GM19463 (cell line): ENCODE measurements around the gene ACBD6.

Experiments used
- ATAC-seq: cut with Tn5 transposase; IDR thresholded peaks from one replicate; pipeline ENCODE4 v1.9.1; 2021; ENCODE audit warnings: mild to moderate bottlenecking, moderate library complexity; ENCODE audit not compliant: unreplicated experiment

The ACBD6 gene

GRCh38 chr1:180376800-180377199 lies 125.6 kb downstream of the ACBD6 start:
- no peak for ATAC-seq

- no peak for ATAC-seq
Observed at GRCh38 chr1:180376253-180376652, 126.1 kb downstream of the ACBD6 start.

GRCh38 chr1:180372728-180373127 lies 129.6 kb downstream of the ACBD6 start:
- no peak for ATAC-seq

- no peak for ATAC-seq
Observed at GRCh38 chr1:180370597-180370996, 131.8 kb downstream of the ACBD6 start.

GRCh38 chr1:180370188-180370587 lies 132.2 kb downstream of the ACBD6 start:
- ATAC-seq = no peak

- no peak for ATAC-seq
Observed at GRCh38 chr1:180369061-180369460, 133.3 kb downstream of the ACBD6 start.

GRCh38 chr1:180366371-180367068 lies 135.9 kb downstream of the ACBD6 start:
- ATAC-seq = no peak

GRCh38 chr1:180365039-180365438 lies 137.3 kb downstream of the ACBD6 start:
- no peak for ATAC-seq

- no peak for ATAC-seq
Observed at GRCh38 chr1:180363246-180363995, 139.0 kb downstream of the ACBD6 start.

- no peak for ATAC-seq
Observed at GRCh38 chr1:180360333-180361075, 141.9 kb downstream of the ACBD6 start.

GRCh38 chr1:180358649-180359048 lies 143.7 kb downstream of the ACBD6 start:
- no peak for ATAC-seq

- no peak for ATAC-seq
Observed at GRCh38 chr1:180353945-180354344, 148.4 kb downstream of the ACBD6 start.

- ATAC-seq = no peak
Observed at GRCh38 chr1:180352588-180352987, 149.8 kb downstream of the ACBD6 start.

- ATAC-seq = no peak
Observed at GRCh38 chr1:180352021-180352420, 150.4 kb downstream of the ACBD6 start.

GRCh38 chr1:180345148-180345547 lies 157.2 kb downstream of the ACBD6 start:
- ATAC-seq = no peak

- peak; percentile 95 for ATAC-seq
Observed at GRCh38 chr1:180343921-180344769, 158.2 kb downstream of the ACBD6 start.

GRCh38 chr1:180327089-180327488 lies 175.3 kb downstream of the ACBD6 start:
- no peak for ATAC-seq

- ATAC-seq = no peak
Observed at GRCh38 chr1:180312926-180313325, 189.5 kb downstream of the ACBD6 start.

- no peak for ATAC-seq
Observed at GRCh38 chr1:180311011-180311730, 191.2 kb downstream of the ACBD6 start.

GRCh38 chr1:180310095-180310494 lies 192.3 kb downstream of the ACBD6 start:
- no peak for ATAC-seq
